ENCODE results near the gene S1PR4.

DNA sequence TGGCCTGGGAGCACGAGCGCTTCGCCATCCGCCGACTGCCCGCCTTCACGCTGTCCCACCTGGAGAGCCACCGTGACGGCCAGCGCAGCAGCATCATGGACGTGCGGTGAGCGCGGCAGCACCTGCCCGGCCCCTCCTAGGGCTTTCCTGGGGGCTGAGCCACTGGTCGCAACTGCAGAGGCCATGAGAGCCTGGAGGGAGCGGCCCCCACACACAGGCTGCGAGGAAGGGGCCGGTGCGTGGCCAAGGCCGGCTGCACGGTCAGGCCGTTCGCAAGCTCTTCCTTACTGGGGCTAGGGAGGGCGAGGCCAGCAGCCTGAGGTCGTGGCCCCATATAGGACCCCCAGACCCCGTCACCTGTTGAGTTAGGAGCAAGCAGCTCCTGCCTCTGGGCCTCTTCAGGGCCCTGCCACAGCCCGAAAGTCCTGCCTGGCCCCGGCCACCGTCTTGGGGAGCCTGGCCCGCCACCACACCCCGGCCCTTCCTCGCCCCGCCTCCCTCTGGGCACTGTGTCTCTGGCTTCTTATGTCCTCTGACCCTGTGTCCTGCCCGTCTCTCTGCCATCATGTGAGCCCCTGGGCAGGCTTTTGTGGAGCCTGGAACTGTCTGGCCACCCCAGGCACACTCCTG, 26.2 kb downstream of the S1PR4 start:
- TF ChIP-seq, protein P1, sequence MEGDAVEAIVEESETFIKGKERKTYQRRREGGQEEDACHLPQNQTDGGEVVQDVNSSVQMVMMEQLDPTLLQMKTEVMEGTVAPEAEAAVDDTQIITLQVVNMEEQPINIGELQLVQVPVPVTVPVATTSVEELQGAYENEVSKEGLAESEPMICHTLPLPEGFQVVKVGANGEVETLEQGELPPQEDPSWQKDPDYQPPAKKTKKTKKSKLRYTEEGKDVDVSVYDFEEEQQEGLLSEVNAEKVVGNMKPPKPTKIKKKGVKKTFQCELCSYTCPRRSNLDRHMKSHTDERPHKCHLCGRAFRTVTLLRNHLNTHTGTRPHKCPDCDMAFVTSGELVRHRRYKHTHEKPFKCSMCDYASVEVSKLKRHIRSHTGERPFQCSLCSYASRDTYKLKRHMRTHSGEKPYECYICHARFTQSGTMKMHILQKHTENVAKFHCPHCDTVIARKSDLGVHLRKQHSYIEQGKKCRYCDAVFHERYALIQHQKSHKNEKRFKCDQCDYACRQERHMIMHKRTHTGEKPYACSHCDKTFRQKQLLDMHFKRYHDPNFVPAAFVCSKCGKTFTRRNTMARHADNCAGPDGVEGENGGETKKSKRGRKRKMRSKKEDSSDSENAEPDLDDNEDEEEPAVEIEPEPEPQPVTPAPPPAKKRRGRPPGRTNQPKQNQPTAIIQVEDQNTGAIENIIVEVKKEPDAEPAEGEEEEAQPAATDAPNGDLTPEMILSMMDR (conservative IDR thresholded peaks at IDR 0.05; ENCODE audit: low read depth in 2 of 2): no peak
- no peak for TF ChIP-seq EZH2phosphoT487 (IDR thresholded peaks at IDR 0.05; ENCODE audit: unreplicated experiment)

Measured in GM23338 (cell line).